ENCODE measurements around the gene SNX32. TPM values are rescaled to one million over a fixed set of nuclear protein-coding genes. Genes with fewer than 3 reads are reported as not detected.

Gene SNX32
- total RNA-seq, 1 donor from 2014 or later = 1.4 TPM

DNA sequence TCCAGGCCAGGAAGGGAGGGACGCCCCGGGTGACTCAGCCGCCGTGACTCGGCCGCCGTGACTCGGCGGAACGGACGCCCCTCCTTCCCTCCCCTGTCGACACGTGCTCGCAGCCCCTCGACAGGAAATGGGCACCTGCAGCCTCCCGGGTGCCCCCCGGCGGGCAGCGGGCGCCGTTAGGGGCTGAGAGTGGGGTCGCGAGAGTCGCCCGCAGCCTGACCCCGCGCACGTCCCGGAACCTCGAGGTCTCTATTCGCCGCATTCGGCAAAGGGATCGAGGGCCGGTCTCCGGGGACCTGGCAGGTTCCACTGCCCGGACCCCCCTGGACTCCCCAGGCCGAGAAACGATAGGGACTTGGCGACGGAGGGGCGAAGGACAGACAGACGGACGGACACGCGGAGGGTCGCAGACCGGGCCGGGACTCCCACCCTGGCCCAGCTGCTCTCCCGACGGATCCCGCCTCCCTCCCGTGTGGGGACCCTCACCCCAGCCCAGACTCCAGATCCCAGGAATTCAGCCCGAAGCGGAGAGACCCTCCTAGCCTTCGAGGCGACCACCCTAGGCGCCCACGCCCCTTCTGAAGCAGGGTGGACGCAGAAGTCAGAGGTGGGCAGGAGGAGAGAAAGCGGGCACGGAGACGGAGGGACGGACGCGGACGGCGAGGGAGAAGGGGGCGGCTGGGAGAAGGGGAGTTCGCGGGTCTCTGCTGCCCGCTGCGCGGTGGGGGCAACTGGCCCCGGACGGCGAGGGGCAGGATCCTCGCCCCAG lies 65.8 kb downstream of the SNX32 start:
- DNase-seq (ENCODE audit: low spot score) = no peak

- peak; percentile 88 for DNase-seq (ENCODE audit: low spot score)
Observed at GRCh38 chr11:65900125-65900898, 66.5 kb downstream of the SNX32 start, which contains the start of gene FOSL1. FOSL1 (minus strand) TSS chr11:65900388; CDS start chr11:65900339, 49 bp downstream.

DNA sequence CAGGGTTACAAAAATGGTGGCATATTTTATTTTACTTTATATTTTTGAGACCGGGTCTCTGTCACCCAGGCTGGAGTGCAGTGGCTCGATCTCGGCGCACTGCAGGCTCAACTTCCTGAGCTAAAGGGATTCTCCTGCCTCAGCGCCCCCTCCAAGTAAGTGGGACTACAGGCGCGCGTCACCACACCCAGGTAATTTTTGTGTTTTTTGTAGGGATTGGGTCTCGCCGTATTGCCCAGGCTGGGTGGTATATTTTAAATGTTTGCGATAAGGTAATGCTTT lies 67.1 kb downstream of the SNX32 start:
- no peak for DNase-seq (ENCODE audit: low spot score)

GRCh38 chr11:65903068-65903481 lies 69.3 kb downstream of the SNX32 start:
- DNase-seq (ENCODE audit: low spot score) = no peak

Other genes with a start within 250 kb of the SNX32 start
- 1.1 TPM for gene KCNK7, start 238.2 kb upstream of the SNX32 start, total RNA-seq
- gene MAP3K11, start 219.7 kb upstream of the SNX32 start, total RNA-seq = 85.6 TPM
- 52.5 TPM for gene PCNX3, start 218.2 kb upstream of the SNX32 start, total RNA-seq
- 74.7 TPM for gene SIPA1, start 195.9 kb upstream of the SNX32 start, total RNA-seq
- 84.2 TPM for gene RELA, start 171.0 kb upstream of the SNX32 start, total RNA-seq
- 74.7 TPM for gene KAT5, start 121.7 kb upstream of the SNX32 start, total RNA-seq
- gene RNASEH2C, start 113.2 kb upstream of the SNX32 start, total RNA-seq = 99.2 TPM
- gene AP5B1, start 53.0 kb upstream of the SNX32 start, total RNA-seq = 22.2 TPM
- 3.5 TPM for gene OVOL1, start 46.9 kb upstream of the SNX32 start, total RNA-seq
- gene CFL1, start 24.2 kb downstream of the SNX32 start, total RNA-seq = 692 TPM
- gene MUS81, start 26.5 kb downstream of the SNX32 start, total RNA-seq = 63.1 TPM
- gene EFEMP2, start 38.8 kb downstream of the SNX32 start, total RNA-seq = 86.5 TPM
- 2.7 TPM for gene CTSW, start 45.9 kb downstream of the SNX32 start, total RNA-seq
- gene FIBP, start 54.5 kb downstream of the SNX32 start, total RNA-seq = 55.1 TPM
- 28.3 TPM for gene CCDC85B, start 56.7 kb downstream of the SNX32 start, total RNA-seq
- 1.2 TPM for gene FOSL1, start 66.4 kb downstream of the SNX32 start, total RNA-seq
- 44.8 TPM for gene C11orf68, start 85.1 kb downstream of the SNX32 start, total RNA-seq
- 90.1 TPM for gene DRAP1, start 85.5 kb downstream of the SNX32 start, total RNA-seq
- not detected for gene TSGA10IP, start 111.5 kb downstream of the SNX32 start, total RNA-seq
- 41.0 TPM for gene SART1, start 127.8 kb downstream of the SNX32 start, total RNA-seq
- gene EIF1AD, start 168.2 kb downstream of the SNX32 start, total RNA-seq = 29.2 TPM
- 165 TPM for gene BANF1, start 168.5 kb downstream of the SNX32 start, total RNA-seq
- gene CST6, start 178.0 kb downstream of the SNX32 start, total RNA-seq = 1.0 TPM
- 0.92 TPM for gene CATSPER1, start 192.5 kb downstream of the SNX32 start, total RNA-seq
- 0.78 TPM for gene GAL3ST3, start 215.2 kb downstream of the SNX32 start, total RNA-seq
- gene SF3B2, start 218.4 kb downstream of the SNX32 start, total RNA-seq = 161 TPM
- 68.0 TPM for gene PACS1, start 236.3 kb downstream of the SNX32 start, total RNA-seq

Data from mucosa of gallbladder (tissue), 1 donor.